IPS-15b (cell line): ENCODE measurements around the gene ITGA8.

ENCODE experiments used
- H3K27me3 ChIP-seq: one replicate; pipeline ENCODE4 v1.6.1; 2013; ENCODE audit warnings: low read length; ENCODE audit not compliant: control insufficient read depth, insufficient read depth
- H3K36me3 ChIP-seq: one replicate; pipeline ENCODE4 v1.6.1; 2013; ENCODE audit warnings: low read length; ENCODE audit not compliant: control insufficient read depth, insufficient read depth
- H3K4me1 ChIP-seq: one replicate; pipeline ENCODE4 v1.6.1; 2013; ENCODE audit warnings: mild to moderate bottlenecking, low read length; ENCODE audit not compliant: control insufficient read depth, insufficient read depth
- H3K4me3 ChIP-seq: one replicate; pipeline ENCODE4 v1.5.1; 2013; ENCODE audit warnings: low read depth, low read length
- H3K9ac ChIP-seq: one replicate; pipeline ENCODE4 v1.6.1; 2013; ENCODE audit warnings: low read depth, mild to moderate bottlenecking, low read length
- H3K9me3 ChIP-seq: one replicate; pipeline ENCODE4 v1.6.1; 2013; ENCODE audit warnings: mild to moderate bottlenecking, low read length; ENCODE audit not compliant: control insufficient read depth, insufficient read depth

Gene ITGA8

GRCh38 chr10:15745751-15746150, 26.0 kb upstream of the ITGA8 start:
- H3K36me3 ChIP-seq, result no peaks in the 10 kb centered on the region
- no peak overlapping the region for H3K4me3 ChIP-seq
- no peaks in the 10 kb centered on the region for H3K9me3 ChIP-seq
- H3K4me1 ChIP-seq, result no peaks in the 10 kb centered on the region
- H3K9ac ChIP-seq, result no peak overlapping the region
- H3K27me3 ChIP-seq, result no peaks in the 10 kb centered on the region

- no peaks in the 10 kb centered on the region for H3K9me3 ChIP-seq
- peaks cover 2% of the 10 kb centered on the region for H3K4me1 ChIP-seq
- no peaks in the 10 kb centered on the region for H3K36me3 ChIP-seq
- no peak overlapping the region for H3K9ac ChIP-seq
- no peak overlapping the region for H3K4me3 ChIP-seq
- no peaks in the 10 kb centered on the region for H3K27me3 ChIP-seq
Measured at GRCh38 chr10:15744217-15744865, 24.6 kb upstream of the ITGA8 start.

GRCh38 chr10:15743443-15743842, 23.7 kb upstream of the ITGA8 start:
- H3K4me3 ChIP-seq, result no peak overlapping the region
- H3K36me3 ChIP-seq, result no peaks in the 10 kb centered on the region
- peaks cover 2% of the 10 kb centered on the region for H3K4me1 ChIP-seq
- no peak overlapping the region for H3K9ac ChIP-seq
- no peaks in the 10 kb centered on the region for H3K9me3 ChIP-seq
- H3K27me3 ChIP-seq, result no peaks in the 10 kb centered on the region

GRCh38 chr10:15742836-15743235, 23.1 kb upstream of the ITGA8 start:
- Histone ChIP-seq H3K9me3 (no peaks in the 10 kb centered on the region), H3K27me3 (no peaks in the 10 kb centered on the region), H3K4me1 (peaks cover 2% of the 10 kb centered on the region), H3K36me3 (no peaks in the 10 kb centered on the region), H3K4me3 (no peak overlapping the region), H3K9ac (no peak overlapping the region)

- no peaks in the 10 kb centered on the region for H3K9me3 ChIP-seq
- no peak overlapping the region for H3K9ac ChIP-seq
- no peaks in the 10 kb centered on the region for H3K27me3 ChIP-seq
- H3K4me3 ChIP-seq, result no peak overlapping the region
- peaks cover 2% of the 10 kb centered on the region for H3K4me1 ChIP-seq
- H3K36me3 ChIP-seq, result no peaks in the 10 kb centered on the region
Measured at GRCh38 chr10:15742102-15742501, 22.4 kb upstream of the ITGA8 start.

- Histone ChIP-seq H3K27me3 (no peaks in the 10 kb centered on the region), H3K9me3 (no peaks in the 10 kb centered on the region), H3K4me3 (no peak overlapping the region), H3K9ac (no peak overlapping the region), H3K36me3 (no peaks in the 10 kb centered on the region), H3K4me1 (peaks cover 2% of the 10 kb centered on the region)
Measured at GRCh38 chr10:15741581-15741980, 21.9 kb upstream of the ITGA8 start.

- Histone ChIP-seq H3K4me3 (no peak overlapping the region), H3K4me1 (peaks cover 2% of the 10 kb centered on the region), H3K36me3 (no peaks in the 10 kb centered on the region), H3K9ac (no peak overlapping the region), H3K9me3 (no peaks in the 10 kb centered on the region), H3K27me3 (no peaks in the 10 kb centered on the region)
Measured at GRCh38 chr10:15740261-15740660, 20.5 kb upstream of the ITGA8 start.

GRCh38 chr10:15739254-15739970, 19.7 kb upstream of the ITGA8 start:
- peaks cover 2% of the 10 kb centered on the region for H3K4me1 ChIP-seq
- H3K9me3 ChIP-seq, result no peaks in the 10 kb centered on the region
- no peak overlapping the region for H3K4me3 ChIP-seq
- no peak overlapping the region for H3K9ac ChIP-seq
- H3K36me3 ChIP-seq, result no peaks in the 10 kb centered on the region
- no peaks in the 10 kb centered on the region for H3K27me3 ChIP-seq

- Histone ChIP-seq H3K9ac (no peak overlapping the region), H3K4me1 (peaks cover 2% of the 10 kb centered on the region), H3K4me3 (no peak overlapping the region), H3K9me3 (no peaks in the 10 kb centered on the region), H3K27me3 (no peaks in the 10 kb centered on the region), H3K36me3 (no peaks in the 10 kb centered on the region)
Measured at GRCh38 chr10:15738270-15738925, 18.7 kb upstream of the ITGA8 start.

- H3K9ac ChIP-seq, result no peak overlapping the region
- no peaks in the 10 kb centered on the region for H3K9me3 ChIP-seq
- H3K27me3 ChIP-seq, result no peaks in the 10 kb centered on the region
- no peaks in the 10 kb centered on the region for H3K36me3 ChIP-seq
- H3K4me3 ChIP-seq, result no peak overlapping the region
- H3K4me1 ChIP-seq, result peaks cover 2% of the 10 kb centered on the region
Measured at GRCh38 chr10:15737656-15738055, 17.9 kb upstream of the ITGA8 start.

- Histone ChIP-seq H3K4me1 (peaks cover 2% of the 10 kb centered on the region), H3K27me3 (no peaks in the 10 kb centered on the region), H3K4me3 (no peak overlapping the region), H3K9ac (no peak overlapping the region), H3K9me3 (no peaks in the 10 kb centered on the region), H3K36me3 (no peaks in the 10 kb centered on the region)
Measured at GRCh38 chr10:15735763-15736162, 16.0 kb upstream of the ITGA8 start.

GRCh38 chr10:15730341-15730740, 10.6 kb upstream of the ITGA8 start:
- no peak overlapping the region for H3K9ac ChIP-seq
- H3K36me3 ChIP-seq, result no peaks in the 10 kb centered on the region
- H3K27me3 ChIP-seq, result no peaks in the 10 kb centered on the region
- H3K9me3 ChIP-seq, result no peaks in the 10 kb centered on the region
- H3K4me3 ChIP-seq, result no peak overlapping the region
- H3K4me1 ChIP-seq, result no peaks in the 10 kb centered on the region
